CD4-positive, alpha-beta memory T cell (primary cell): ENCODE results near the gene CNOT1. TPM values are rescaled to one million over a fixed set of nuclear protein-coding genes. Genes with fewer than 3 reads are reported as not detected.

ENCODE experiments used
- CTCF ChIA-PET: fragments of 350-600 bp; sonication (Branson Sonifier 250); formaldehyde crosslinking; loops from one replicate; lab custom pipeline; 2021; ENCODE audit warnings: inconsistent platforms; ENCODE audit not compliant: partially characterized antibody; lab: Charles Lee
- POLR2A ChIA-PET: fragments of 350-600 bp; sonication (Branson Sonifier 250); formaldehyde crosslinking; loops from one replicate; lab custom pipeline; 2021; ENCODE audit not compliant: partially characterized antibody; lab: Charles Lee
- DNase-seq, 5 donors: peaks; one replicate each; pipeline versions ENCODE4 v3.0.0 to v3.0.0-alpha.2; 2020 to 2022; ENCODE audit warnings: mixed read lengths in 1 of 5
- H3K27ac ChIP-seq: one replicate; pipeline ENCODE4 v1.7.0; 2013; ENCODE audit warnings: low read depth, low read length
- H3K27me3 ChIP-seq: 2 replicates; pipeline ENCODE4 v1.7.0; 2013; ENCODE audit warnings: mild to moderate bottlenecking, low read length, moderate library complexity; ENCODE audit not compliant: insufficient read depth
- H3K36me3 ChIP-seq: 2 replicates; pipeline ENCODE4 v1.7.0; 2013; ENCODE audit warnings: mild to moderate bottlenecking, low read length, moderate library complexity; ENCODE audit not compliant: insufficient read depth
- H3K4me1 ChIP-seq: 2 replicates; pipeline ENCODE4 v1.7.0; 2013; ENCODE audit warnings: mild to moderate bottlenecking, low read length, moderate library complexity; ENCODE audit not compliant: insufficient read depth
- H3K4me3 ChIP-seq, 2 donors: one replicate each; pipeline ENCODE4 v1.7.0; 2013; ENCODE audit warnings: low read length in 2 of 2, mild to moderate bottlenecking in 1 of 2
- H3K9me3 ChIP-seq, 2 donors: one replicate each; pipeline ENCODE4 v1.7.0; 2013; ENCODE audit warnings: low read length in 2 of 2, control low read depth in 1 of 2; ENCODE audit not compliant: control insufficient read depth in 1 of 2
- H3K27ac Mint-ChIP-seq, 7 donors: one replicate each; pipeline ENCODE4 v1.8.0; 2020 to 2021; ENCODE audit warnings: mixed read lengths in 7 of 7, mild to moderate bottlenecking in 6 of 7, inconsistent platforms in 3 of 7, moderate library complexity in 3 of 7
- H3K27me3 Mint-ChIP-seq, 2 donors: one replicate each; pipeline ENCODE4 v1.8.0; 2020 to 2021; ENCODE audit warnings: mixed read lengths in 2 of 2
- H3K36me3 Mint-ChIP-seq, 2 donors: one replicate each; pipeline ENCODE4 v1.8.0; 2020 to 2021; ENCODE audit warnings: mixed read lengths in 2 of 2, inconsistent platforms in 1 of 2, mild to moderate bottlenecking in 1 of 2
- H3K4me1 Mint-ChIP-seq, 4 donors: one replicate each; pipeline ENCODE4 v1.8.0; 2020 to 2021; ENCODE audit warnings: mixed read lengths in 4 of 4, mild to moderate bottlenecking in 1 of 4
- H3K4me3 Mint-ChIP-seq, 8 donors: one replicate each; pipeline ENCODE4 v1.8.0; 2020 to 2021; ENCODE audit warnings: mixed read lengths in 8 of 8, mild to moderate bottlenecking in 7 of 8, moderate library complexity in 6 of 8, inconsistent platforms in 3 of 8
- H3K9me3 Mint-ChIP-seq, 8 donors: one replicate each; pipeline ENCODE4 v1.8.0; 2020 to 2021; ENCODE audit warnings: mixed read lengths in 8 of 8, mild to moderate bottlenecking in 5 of 8, inconsistent platforms in 3 of 8, moderate library complexity in 1 of 8
- intact Hi-C: fragments of 100-400 bp; cut with micrococcal nuclease; formaldehyde crosslinking; loops from one replicate; pipeline ENCODE4 v1.15.1; 2023
- polyA plus RNA-seq, 2 donors: library from polyadenylated mRNA; unstranded; fragments of 300-500 nt; fragmentation: Illumina TruSeq; gene quantifications; one replicate each; pipeline ENCODE4 v1.2.3, GENCODE V29; 2021
- total RNA-seq, 2 experiments: library from RNA; stranded (reverse); gene quantifications; one replicate each; pipeline ENCODE4 v1.2.3, GENCODE V29; 2021

The CNOT1 gene
- total and polyA plus RNA-seq, 4 experiments from 2014 or later = 74.9 to 262 (median 179) TPM

GRCh38 chr16:58509256-58510096 lies 120.2 kb downstream of the CNOT1 start:
- Histone ChIP-seq H3K27ac (no peak overlapping the region), H3K27me3 (no peaks in the 10 kb centered on the region), H3K9me3 (no peaks in the 10 kb centered on the region), H3K4me1 (no peaks in the 10 kb centered on the region), H3K36me3 (no peaks in the 10 kb centered on the region), H3K4me3 (no peak overlapping the region)
- Mint-ChIP-seq H3K36me3 (no peaks in the 10 kb centered on the region), H3K4me3 (no peak overlapping the region), H3K4me1 (peaks cover 0 to 6% (median 3%) of the 10 kb centered on the region in 4 donors), H3K9me3 (no peaks in the 10 kb centered on the region), H3K27ac (no peak overlapping the region), H3K27me3 (no peaks in the 10 kb centered on the region)
- DNase-seq = peak in 1 of 5 donors; percentile 29
- intact Hi-C loops = no loop called here
- ChIA-PET CTCF (interaction anchor here (0.9 to 8.2 kb wide), 6 partner anchors 10 to 246 kb away, joined by 3 to 120 read pairs (median 4); no protein-coding TSS in a partner anchor), POLR2A (no interaction called here)

GRCh38 chr16:58508671-58509251 lies 120.9 kb downstream of the CNOT1 start:
- peak in 1 of 5 donors; percentile 20 for DNase-seq
- H3K4me1 ChIP-seq = no peaks in the 10 kb centered on the region
- H3K27me3 ChIP-seq = no peaks in the 10 kb centered on the region
- intact Hi-C loops = no loop called here
- no peaks in the 10 kb centered on the region for H3K9me3 Mint-ChIP-seq
- H3K4me3 Mint-ChIP-seq = no peak overlapping the region
- H3K4me3 ChIP-seq = no peak overlapping the region
- H3K36me3 Mint-ChIP-seq = no peaks in the 10 kb centered on the region
- H3K36me3 ChIP-seq = no peaks in the 10 kb centered on the region
- H3K4me1 Mint-ChIP-seq = peaks cover 0 to 6% (median 3%) of the 10 kb centered on the region in 4 donors
- CTCF ChIA-PET = interaction anchor here (0.6 to 8.2 kb wide), 4 partner anchors 11 to 247 kb away, joined by 3 to 120 read pairs (median 6); no protein-coding TSS in a partner anchor
- POLR2A ChIA-PET = no interaction called here
- no peak overlapping the region for H3K27ac ChIP-seq
- no peak overlapping the region for H3K27ac Mint-ChIP-seq
- no peaks in the 10 kb centered on the region for H3K27me3 Mint-ChIP-seq
- no peaks in the 10 kb centered on the region for H3K9me3 ChIP-seq

- DNase-seq = peak in 1 of 5 donors; percentile 32
- Histone ChIP-seq H3K9me3 (no peaks in the 10 kb centered on the region), H3K4me3 (no peak overlapping the region), H3K27ac (no peak overlapping the region), H3K4me1 (no peaks in the 10 kb centered on the region), H3K36me3 (no peaks in the 10 kb centered on the region), H3K27me3 (no peaks in the 10 kb centered on the region)
- Mint-ChIP-seq H3K27ac (no peak overlapping the region), H3K9me3 (no peaks in the 10 kb centered on the region), H3K4me3 (no peak overlapping the region), H3K4me1 (peaks cover 0 to 6% (median 3%) of the 10 kb centered on the region in 4 donors), H3K27me3 (no peaks in the 10 kb centered on the region), H3K36me3 (no peaks in the 10 kb centered on the region)
- POLR2A ChIA-PET = no interaction called here
- CTCF ChIA-PET = interaction anchor here (0.6 to 8.2 kb wide), 3 partner anchors 11 to 247 kb away, joined by 3 to 120 read pairs (median 6); no protein-coding TSS in a partner anchor
- intact Hi-C loops = no loop called here
Measured at GRCh38 chr16:58507963-58508670, 121.5 kb downstream of the CNOT1 start.

- H3K4me3 ChIP-seq = no peak overlapping the region
- CTCF ChIA-PET = no interaction called here
- intact Hi-C loops = no loop called here
- H3K36me3 ChIP-seq = no peaks in the 10 kb centered on the region
- POLR2A ChIA-PET = no interaction called here
- H3K9me3 ChIP-seq = no peaks in the 10 kb centered on the region
- H3K4me1 Mint-ChIP-seq = peaks cover 0 to 6% (median 3%) of the 10 kb centered on the region in 4 donors
- no peaks in the 10 kb centered on the region for H3K36me3 Mint-ChIP-seq
- no peak overlapping the region for H3K4me3 Mint-ChIP-seq
- peaks cover 0 to 2% of the 10 kb centered on the region in 2 donors for H3K27me3 Mint-ChIP-seq
- H3K27ac ChIP-seq = no peak overlapping the region
- no peak for DNase-seq
- H3K9me3 Mint-ChIP-seq = no peaks in the 10 kb centered on the region
- H3K27ac Mint-ChIP-seq = no peak overlapping the region
- no peaks in the 10 kb centered on the region for H3K27me3 ChIP-seq
- no peaks in the 10 kb centered on the region for H3K4me1 ChIP-seq
Measured at GRCh38 chr16:58507195-58507962, 122.2 kb downstream of the CNOT1 start.

- H3K27ac ChIP-seq = no peak overlapping the region
- peak in 1 of 5 donors; percentile 20 for DNase-seq
- intact Hi-C loops = no loop called here
- no peaks in the 10 kb centered on the region for H3K9me3 ChIP-seq
- H3K36me3 ChIP-seq = no peaks in the 10 kb centered on the region
- H3K27ac Mint-ChIP-seq = no peak overlapping the region
- H3K4me1 ChIP-seq = peaks cover 6% of the 10 kb centered on the region
- no peak overlapping the region for H3K4me3 Mint-ChIP-seq
- peaks cover 0 to 2% (median 2%) of the 10 kb centered on the region in 4 donors for H3K4me1 Mint-ChIP-seq
- peaks cover 0 to 2% of the 10 kb centered on the region in 2 donors for H3K27me3 Mint-ChIP-seq
- ChIA-PET CTCF (interaction anchor here (1.0 to 1.1 kb wide), 2 partner anchors 19 to 267 kb away, joined by 3 to 4 read pairs; no protein-coding TSS in a partner anchor), POLR2A (no interaction called here)
- peaks cover 5% of the 10 kb centered on the region for H3K27me3 ChIP-seq
- no peaks in the 10 kb centered on the region for H3K36me3 Mint-ChIP-seq
- H3K4me3 ChIP-seq = no peak overlapping the region
- H3K9me3 Mint-ChIP-seq = no peaks in the 10 kb centered on the region
Measured at GRCh38 chr16:58506241-58507194, 123.1 kb downstream of the CNOT1 start.
